GM21786 (cell line): ENCODE results near the gene TKFC.
A peak's percentile ranks its signal among the peaks of the same experiment; 100 is the strongest.

Experiments used
- ATAC-seq: cut with Tn5 transposase; IDR thresholded peaks from one replicate; pipeline ENCODE4 v1.9.1; 2021; ENCODE audit not compliant: unreplicated experiment

TKFC gene

GRCh38 chr11:61310749-61311148, 22.3 kb upstream of the TKFC start:
- ATAC-seq: no peak

GRCh38 chr11:61315260-61315659, 17.8 kb upstream of the TKFC start:
- no peak for ATAC-seq

DNA sequence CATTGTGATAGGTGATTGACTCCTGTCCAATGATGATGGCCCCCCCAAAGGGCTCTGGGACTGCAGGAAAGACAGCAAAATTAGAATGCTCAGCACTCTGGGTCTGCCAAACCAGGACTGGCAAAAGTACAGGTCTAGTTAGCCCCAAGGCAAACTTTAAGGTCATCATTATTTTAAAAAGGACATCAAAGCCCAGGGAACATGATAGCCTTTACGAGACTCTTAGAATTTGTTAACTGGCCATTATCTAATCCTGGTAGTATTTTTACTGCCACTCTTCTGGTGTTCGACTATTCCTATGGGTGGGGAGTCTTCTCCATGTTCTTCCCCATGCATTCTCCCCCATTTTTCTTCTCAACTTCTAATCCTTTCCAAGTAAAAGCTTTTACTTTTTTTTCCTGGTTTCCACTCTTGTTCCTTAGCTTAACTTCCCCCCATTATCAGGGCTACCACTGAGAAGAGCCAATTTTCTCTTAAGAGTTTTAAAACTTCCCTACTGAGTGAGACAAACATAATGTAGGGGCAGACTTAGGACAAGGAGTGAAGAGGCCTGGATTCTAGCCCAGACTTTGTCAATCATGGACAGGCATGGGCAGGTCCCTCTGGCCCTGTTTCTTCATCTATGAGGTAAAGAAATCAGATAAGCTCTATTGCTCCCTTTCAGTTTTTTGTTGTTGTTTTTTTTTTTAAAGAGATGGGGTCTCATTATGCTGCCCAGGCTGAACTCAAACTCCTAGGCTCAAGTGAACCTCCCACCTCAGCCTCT, 7.2 kb upstream of the TKFC start:
- no peak for ATAC-seq

DNA sequence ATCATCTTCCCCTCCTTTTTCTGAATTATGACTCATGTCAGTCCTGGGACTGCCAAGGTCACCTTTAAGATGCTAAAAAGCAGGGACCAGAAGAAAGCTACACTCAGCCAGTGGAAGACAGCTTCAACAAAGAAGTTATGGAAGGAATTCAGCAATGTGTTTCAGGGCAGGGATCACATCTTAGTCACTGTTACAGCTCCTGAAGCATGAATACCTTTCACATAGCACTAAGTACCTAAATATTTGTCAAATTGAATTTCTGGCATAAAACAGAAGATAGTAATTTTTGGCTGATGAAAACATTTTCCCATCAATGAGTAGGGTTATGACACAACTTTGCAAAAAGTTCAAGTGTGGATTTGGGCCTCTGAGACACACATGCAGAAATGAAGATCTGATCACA, 5.4 kb upstream of the TKFC start:
- no peak for ATAC-seq

GRCh38 chr11:61328351-61328750, 4.7 kb upstream of the TKFC start:
- ATAC-seq: no peak

DNA sequence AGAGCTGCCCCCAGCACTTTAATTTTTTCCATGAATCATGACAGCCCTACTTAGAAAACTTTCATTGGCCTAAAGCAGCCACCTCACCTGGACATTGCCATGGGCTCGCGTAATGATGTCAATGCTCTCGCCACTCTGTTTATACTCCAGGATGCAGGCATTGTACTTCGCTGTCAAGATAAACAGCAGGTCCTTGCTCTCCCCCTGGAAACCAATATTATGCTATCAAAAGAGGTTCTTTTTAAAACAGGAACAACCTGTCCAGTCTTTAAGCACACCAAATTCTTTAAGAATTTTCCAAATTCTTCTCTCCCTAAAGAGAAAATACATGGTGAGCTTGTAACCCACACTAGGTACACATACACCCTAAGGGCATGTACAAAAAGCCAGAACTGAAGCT, 3.2 kb upstream of the TKFC start:
- no peak for ATAC-seq

- no peak for ATAC-seq
These were observed 1.4 kb upstream of the TKFC start for GRCh38 chr11:61331651-61332050.

GRCh38 chr11:61332281-61332796, 689 bp upstream of the TKFC start:
- no peak for ATAC-seq

DNA sequence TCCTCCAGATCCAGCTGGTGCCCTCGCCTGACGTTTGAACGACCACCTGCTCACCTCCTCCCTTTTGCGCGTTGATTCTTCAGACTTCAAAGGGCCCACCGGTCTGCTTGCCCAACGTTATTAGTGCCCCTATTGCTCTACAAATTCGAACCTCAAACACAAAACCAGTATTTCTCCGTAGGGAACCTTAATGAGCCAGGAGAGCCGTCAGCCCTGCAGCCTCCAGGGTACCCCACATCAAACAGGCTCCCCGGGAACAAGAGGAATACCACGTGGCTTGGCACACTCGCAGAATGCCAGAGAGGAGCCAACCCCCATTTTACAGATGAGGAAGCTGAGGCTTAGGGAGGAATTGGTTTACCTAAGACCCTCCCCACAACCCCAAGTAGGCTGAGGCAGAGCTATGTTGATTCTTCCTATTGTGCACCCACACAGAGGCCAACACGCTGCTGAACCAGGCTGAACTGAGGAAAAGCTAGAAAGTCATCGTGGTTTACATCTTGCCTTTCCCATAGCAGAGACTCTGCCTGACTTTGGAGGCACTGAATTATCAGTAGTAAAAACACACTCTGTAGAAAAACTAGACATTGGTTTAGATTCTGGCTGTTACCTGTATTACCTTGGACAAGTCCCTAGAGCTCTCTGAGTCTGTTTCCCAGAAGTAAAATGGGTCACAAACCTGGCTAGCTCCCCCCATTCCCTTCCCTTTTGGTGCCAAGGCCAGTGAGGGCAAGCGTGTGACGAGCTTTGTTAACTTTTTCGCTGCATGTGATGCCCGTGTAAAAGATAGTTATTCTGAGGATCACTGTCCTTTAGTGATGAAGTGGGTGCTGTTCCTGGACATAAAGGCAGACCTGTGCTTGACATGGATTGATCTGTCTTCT, 764 bp downstream of the TKFC start:
- no peak for ATAC-seq

DNA sequence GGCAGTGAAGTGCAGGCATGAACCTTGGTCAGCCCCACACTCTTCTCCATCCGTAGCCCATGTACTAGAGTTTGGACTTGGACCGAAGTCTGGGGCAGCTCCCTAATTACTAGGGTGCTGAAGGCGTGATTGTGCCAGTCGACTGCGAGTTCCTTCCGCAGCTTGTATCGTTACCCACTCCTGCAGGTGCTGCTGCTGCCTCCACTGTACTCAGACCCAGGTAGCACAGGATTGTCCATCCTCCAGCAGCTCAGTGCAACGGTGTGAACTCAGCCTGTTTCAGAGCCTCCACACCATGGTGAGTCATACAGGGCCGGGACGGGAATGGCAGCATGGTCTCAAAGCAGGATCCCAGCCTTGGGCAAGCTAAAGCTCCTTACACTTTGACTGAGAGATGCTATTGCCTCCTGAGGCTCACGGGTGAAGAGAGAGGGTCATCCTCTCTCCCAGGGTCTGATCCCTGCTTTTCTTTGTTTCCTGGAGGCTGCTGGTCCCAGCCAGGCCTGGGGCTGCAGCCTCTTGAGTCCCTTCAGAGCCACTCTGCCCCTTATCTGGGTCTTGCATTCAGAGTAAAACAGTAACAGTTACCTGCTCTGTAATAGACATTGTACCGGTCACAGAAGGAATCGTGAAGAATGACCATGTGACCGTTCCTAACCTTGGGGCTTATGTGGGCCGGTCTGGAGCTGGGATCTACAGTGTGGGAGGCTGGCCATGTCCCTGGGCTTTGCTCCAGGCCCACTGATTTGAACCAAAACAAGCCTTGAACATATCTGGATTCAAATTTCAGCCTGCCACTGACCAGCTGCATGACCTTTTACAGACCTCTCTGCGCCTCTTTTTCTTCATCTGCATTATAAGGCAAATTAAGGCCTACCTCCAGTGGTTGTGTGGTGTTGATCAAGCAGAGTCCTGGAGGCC, 1.7 kb downstream of the TKFC start:
- no peak for ATAC-seq

- ATAC-seq: no peak
These were observed 2.3 kb downstream of the TKFC start for GRCh38 chr11:61335355-61335710.

DNA sequence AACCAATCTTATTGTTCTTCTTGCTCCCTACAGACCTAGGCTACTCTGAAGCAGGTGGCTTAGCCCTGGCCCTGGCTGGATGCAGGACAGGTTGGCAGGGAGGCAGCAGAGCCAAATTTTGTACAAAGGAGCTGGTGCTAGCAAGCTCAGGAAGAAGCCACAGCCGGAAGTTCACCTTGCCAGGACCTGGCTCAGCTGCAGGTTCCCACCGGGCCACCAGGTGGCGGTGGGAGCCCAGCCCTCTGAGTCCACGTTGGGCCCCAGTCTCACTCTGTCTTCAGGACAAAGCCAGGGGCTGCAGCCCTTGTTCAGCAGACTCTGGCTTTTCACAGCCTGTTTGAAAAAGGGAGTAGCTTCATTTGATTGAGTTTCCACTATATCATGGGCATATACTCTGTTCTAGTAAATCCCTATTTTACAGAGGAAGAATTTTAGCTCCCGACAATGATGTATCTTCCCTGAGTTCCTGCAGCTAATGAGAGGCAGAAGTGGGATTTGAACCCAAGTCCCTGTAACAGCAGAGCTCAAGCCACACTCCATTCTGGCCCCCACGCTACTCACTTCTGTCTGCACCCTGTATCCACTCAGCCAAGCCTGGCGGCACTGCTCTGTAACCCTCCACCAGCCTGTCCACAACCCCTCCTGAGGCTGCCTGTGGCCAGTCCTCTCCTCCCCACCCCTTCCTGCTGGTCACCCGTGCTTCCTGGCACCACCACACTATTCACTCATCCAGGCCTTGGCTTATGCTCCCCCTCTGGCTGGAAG, 3.3 kb downstream of the TKFC start:
- ATAC-seq: peak; percentile 46

- ATAC-seq: no peak
These were observed 4.9 kb downstream of the TKFC start for GRCh38 chr11:61337706-61338470.

DNA sequence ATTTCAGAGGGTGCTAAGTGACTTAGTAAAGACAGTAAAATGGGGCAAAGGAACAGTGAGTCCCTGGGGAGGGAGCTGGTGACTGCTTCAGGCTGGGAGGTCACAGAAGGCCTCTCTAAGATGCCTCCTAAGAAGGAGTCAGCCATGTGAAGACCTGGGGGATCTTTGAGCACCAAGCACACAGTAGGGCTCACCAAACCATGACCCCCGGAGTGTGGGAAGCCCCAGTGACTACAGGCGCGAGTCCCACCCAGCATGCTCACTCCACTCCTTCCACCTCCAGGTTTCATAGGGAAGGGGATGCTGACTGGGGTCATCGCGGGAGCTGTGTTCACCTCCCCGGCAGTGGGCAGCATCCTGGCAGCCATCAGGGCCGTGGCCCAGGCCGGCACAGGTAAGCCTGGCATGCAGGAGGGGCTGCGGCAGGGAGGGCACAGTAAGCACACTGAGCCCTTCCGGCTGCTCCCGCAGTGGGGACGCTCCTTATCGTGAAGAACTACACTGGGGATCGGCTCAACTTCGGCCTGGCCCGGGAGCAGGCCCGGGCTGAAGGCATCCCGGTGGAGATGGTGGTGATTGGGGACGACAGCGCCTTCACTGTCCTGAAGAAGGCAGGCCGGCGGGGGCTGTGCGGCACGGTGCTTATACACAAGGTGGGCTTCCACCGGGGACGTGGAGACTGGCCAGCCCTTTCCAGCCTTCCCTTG, 5.9 kb downstream of the TKFC start:
- ATAC-seq: no peak

GRCh38 chr11:61339490-61339878, 6.5 kb downstream of the TKFC start:
- no peak for ATAC-seq

DNA sequence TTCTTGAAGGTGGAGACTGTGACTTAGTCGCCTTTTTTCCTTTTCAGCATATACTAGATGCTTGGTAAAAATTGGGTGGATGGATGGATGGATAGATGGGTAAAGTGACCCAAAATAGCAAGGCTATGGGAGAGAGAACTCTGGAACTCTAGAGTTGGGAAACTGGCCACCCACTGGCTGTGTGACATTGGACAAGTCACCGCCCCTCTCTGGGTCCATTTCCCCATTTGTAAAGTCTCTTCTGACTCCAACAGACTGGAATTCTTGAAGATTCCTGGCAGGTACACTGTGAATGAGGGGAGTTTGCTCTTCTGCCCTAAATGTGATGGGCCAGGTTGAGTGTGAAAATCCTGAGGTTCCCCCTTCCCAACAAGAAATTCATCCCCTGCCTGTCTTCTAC, 8.0 kb downstream of the TKFC start:
- ATAC-seq: no peak

DNA sequence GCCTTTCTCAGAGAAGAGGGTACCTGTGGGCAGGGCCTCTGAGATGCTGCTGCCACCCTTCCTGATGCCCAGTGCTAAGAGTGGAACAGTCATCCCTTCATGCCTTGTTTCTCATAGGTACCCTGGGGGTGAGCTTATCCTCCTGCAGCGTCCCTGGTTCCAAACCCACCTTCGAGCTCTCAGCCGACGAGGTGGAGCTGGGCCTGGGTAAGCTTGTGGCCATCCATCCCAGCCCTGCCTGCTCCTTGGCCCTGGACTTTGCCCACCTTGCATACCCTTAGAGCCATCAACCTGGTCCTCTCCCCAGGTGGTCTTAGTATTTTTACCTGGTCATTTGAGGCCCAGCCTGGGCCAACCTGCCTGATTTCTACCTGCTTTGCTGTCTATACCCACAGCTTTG, 8.7 kb downstream of the TKFC start:
- ATAC-seq: no peak

DNA sequence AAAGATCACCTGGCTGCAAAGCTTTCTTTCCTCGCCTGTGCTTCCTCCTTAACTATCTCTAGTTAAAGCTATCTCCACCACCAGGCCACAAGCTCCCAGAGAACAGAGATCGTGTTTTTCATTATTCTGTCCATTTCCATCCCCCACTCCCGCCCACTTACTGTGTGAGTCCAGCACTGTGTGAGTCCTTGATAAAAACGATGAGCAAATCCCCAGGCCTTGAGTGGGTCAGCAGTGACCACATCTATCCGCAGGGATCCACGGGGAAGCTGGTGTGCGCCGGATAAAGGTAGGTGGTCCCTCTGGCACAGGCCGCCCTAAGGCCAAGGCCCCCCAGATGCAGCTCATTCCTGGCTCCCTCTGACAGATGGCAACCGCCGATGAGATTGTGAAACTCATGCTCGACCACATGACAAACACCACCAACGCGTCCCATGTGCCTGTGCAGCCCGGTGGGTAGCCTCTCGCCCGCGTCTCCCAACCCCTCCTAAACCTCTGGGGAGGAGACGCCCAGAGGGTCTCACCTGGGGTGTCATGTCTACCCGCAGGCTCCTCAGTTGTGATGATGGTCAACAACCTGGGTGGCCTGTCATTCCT, 9.3 kb downstream of the TKFC start:
- no peak for ATAC-seq
